DMS79 (cell line): Measurements from ENCODE around the gene VEPH1.

ENCODE experiments used
- DNase-seq: peaks from one replicate; lab custom pipeline; 2025; lab: John Stamatoyannopoulos, UW

VEPH1 gene

GRCh38 chr3:157301755-157302154 lies 201.5 kb downstream of the VEPH1 start:
- no peak for DNase-seq

GRCh38 chr3:157300981-157301663 lies 202.1 kb downstream of the VEPH1 start:
- no peak for DNase-seq

GRCh38 chr3:157300094-157300493 lies 203.1 kb downstream of the VEPH1 start:
- no peak for DNase-seq

- DNase-seq: no peak
Observed at GRCh38 chr3:157297328-157297915, 205.8 kb downstream of the VEPH1 start.

- DNase-seq: no peak
Observed at GRCh38 chr3:157294953-157295352, 208.3 kb downstream of the VEPH1 start.

- no peak for DNase-seq
Observed at GRCh38 chr3:157294491-157294890, 208.7 kb downstream of the VEPH1 start.

- DNase-seq: no peak
Observed at GRCh38 chr3:157290766-157291165, 212.4 kb downstream of the VEPH1 start.

- DNase-seq: no peak
Observed at GRCh38 chr3:157285966-157286365, 217.2 kb downstream of the VEPH1 start.

GRCh38 chr3:157285141-157285540 lies 218.1 kb downstream of the VEPH1 start:
- DNase-seq: peak; percentile 6

GRCh38 chr3:157284688-157285087 lies 218.5 kb downstream of the VEPH1 start:
- DNase-seq: no peak

- no peak for DNase-seq
Observed at GRCh38 chr3:157282261-157283191, 220.7 kb downstream of the VEPH1 start.

- no peak for DNase-seq
Observed at GRCh38 chr3:157280786-157281185, 222.4 kb downstream of the VEPH1 start.

- no peak for DNase-seq
Observed at GRCh38 chr3:157280354-157280753, 222.9 kb downstream of the VEPH1 start.

GRCh38 chr3:157279237-157279636 lies 224.0 kb downstream of the VEPH1 start:
- no peak for DNase-seq

GRCh38 chr3:157276801-157277200 lies 226.4 kb downstream of the VEPH1 start:
- DNase-seq: no peak

- DNase-seq: no peak
Observed at GRCh38 chr3:157275832-157276231, 227.4 kb downstream of the VEPH1 start.

- no peak for DNase-seq
Observed at GRCh38 chr3:157274644-157275137, 228.5 kb downstream of the VEPH1 start.

GRCh38 chr3:157271283-157271882 lies 231.8 kb downstream of the VEPH1 start:
- no peak for DNase-seq

GRCh38 chr3:157268026-157268425 lies 235.2 kb downstream of the VEPH1 start:
- DNase-seq: no peak

GRCh38 chr3:157265931-157266330 lies 237.3 kb downstream of the VEPH1 start:
- no peak for DNase-seq

GRCh38 chr3:157263027-157263426 lies 240.2 kb downstream of the VEPH1 start:
- no peak for DNase-seq

- DNase-seq: no peak
Observed at GRCh38 chr3:157261000-157261399, 242.2 kb downstream of the VEPH1 start.
